GF-D8 (cell line): ENCODE data around the gene ASRGL1.
"Not testable (repeated sequence)": the region's sequence is repeated elsewhere in the genome, so short reads cannot be mapped to it uniquely, and the experiment has no call there.

Experiments
- DNase-seq: peaks from one replicate; lab custom pipeline; 2025; lab: John Stamatoyannopoulos, UW

The ASRGL1 gene

DNA sequence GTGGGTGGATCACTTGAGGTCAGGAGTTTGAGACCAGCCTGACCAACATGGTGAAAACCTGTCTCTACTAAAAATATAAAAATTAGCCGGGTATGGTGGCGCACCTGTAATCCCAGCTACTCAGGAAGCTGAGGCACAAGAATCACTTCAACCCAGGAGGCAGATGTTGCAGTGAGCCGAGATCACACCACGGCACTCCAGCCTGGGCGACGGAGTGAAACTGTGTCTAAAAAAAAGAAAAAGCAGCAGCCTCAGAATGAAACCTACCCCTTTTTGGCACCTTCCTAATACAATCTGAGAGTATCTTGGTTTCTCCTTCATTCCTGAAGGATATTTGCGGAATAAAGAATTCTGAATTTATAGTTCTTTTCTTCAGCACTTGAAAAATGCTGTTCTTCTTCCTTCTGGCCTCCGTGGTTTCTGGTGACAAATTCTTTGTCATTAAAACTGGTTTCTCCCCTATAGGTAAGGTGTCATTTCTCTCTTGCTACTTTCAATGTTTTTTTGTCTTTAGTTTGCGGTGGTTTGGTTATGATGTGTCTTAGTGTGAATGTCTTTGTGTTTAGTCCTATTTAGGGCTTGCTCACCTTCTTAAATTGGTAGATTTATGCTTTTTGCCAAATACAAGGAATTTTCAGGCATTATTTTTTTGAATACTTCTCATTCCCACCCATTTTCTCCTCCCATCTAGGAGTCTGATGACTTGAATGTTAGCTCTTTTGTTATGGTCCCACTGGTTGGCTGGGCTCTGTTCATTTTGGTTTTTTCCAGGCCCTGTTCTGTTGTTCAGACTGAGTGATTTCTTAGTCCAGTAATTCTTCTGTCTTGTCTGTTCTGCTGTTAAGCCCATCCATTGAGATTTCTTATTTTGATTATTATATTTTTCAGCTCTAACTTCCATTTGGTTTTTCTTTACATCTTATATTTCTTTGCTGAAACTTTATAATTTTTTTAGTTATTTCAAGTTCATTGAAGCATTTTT is 15.4 kb downstream of the ASRGL1 start:
- no peak for DNase-seq

GRCh38 chr11:62353841-62354240 is 16.6 kb downstream of the ASRGL1 start:
- DNase-seq = no peak

GRCh38 chr11:62358273-62358672 is 21.0 kb downstream of the ASRGL1 start:
- no peak for DNase-seq

GRCh38 chr11:62359475-62359874 is 22.2 kb downstream of the ASRGL1 start:
- DNase-seq = no peak

- DNase-seq = no peak
Measured at GRCh38 chr11:62360685-62361084, 23.4 kb downstream of the ASRGL1 start.

GRCh38 chr11:62368861-62369477 is 31.7 kb downstream of the ASRGL1 start:
- not testable (repeated sequence) for DNase-seq

GRCh38 chr11:62370743-62371440 is 33.6 kb downstream of the ASRGL1 start:
- peak; percentile 11 for DNase-seq

- DNase-seq = no peak
Measured at GRCh38 chr11:62372871-62373270, 35.6 kb downstream of the ASRGL1 start.

DNA sequence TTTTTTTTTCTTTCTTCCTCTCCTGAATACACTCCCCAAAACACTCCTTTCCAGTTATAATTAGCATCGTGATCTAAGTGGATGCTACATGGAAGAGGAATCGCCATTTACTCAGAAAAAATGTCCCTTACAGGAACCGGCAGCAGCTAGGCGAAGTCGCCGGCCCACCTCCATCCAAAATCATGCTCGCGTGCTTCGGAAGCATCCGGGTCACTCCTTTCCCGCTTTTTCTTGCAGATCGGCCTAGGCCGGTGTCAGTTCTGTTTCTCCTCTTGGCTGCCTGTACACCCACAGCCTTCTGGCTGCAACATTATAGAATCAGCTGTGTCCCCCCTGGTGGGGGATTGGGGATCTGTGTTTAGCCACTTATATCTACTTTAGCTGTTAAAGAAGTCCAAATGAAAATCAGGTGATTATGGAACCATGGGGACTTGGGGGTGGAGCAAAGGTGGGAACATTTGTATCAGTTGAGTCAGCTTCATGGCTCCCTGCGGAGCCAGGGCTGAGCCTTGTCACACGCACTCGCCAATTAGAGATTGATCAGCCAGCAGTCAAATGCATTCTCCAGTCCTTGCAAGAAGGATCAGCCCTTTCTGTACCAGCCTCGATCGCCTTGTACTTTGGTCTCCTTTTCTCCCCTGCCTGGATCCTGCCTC is 36.3 kb downstream of the ASRGL1 start:
- no peak for DNase-seq

GRCh38 chr11:62374801-62375200 is 37.6 kb downstream of the ASRGL1 start:
- DNase-seq = no peak

- peak; percentile 10 for DNase-seq
Measured at GRCh38 chr11:62378459-62379063, 41.3 kb downstream of the ASRGL1 start.

DNA sequence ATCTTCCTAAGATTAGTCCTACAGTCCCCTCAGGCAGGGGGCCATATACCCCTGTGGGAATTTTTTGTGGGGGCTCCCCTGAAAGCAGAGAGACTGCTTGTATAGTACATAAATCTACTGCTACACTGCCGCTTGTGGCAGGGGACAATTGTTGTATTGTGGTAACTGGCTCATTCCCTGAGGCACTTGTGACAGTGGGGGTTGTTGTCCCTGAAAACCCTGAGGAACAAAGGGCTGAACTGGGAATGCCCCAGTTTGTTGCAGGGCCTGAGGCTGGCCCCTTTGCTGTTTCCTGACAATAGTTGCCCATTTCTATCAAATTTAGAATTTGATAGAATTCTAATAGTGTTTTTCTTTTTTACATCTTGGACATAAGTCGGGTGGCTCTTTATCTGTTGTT is 42.3 kb downstream of the ASRGL1 start:
- DNase-seq = not testable (repeated sequence)

- peak; percentile 14 for DNase-seq
Measured at GRCh38 chr11:62380821-62381245, 43.6 kb downstream of the ASRGL1 start.

DNA sequence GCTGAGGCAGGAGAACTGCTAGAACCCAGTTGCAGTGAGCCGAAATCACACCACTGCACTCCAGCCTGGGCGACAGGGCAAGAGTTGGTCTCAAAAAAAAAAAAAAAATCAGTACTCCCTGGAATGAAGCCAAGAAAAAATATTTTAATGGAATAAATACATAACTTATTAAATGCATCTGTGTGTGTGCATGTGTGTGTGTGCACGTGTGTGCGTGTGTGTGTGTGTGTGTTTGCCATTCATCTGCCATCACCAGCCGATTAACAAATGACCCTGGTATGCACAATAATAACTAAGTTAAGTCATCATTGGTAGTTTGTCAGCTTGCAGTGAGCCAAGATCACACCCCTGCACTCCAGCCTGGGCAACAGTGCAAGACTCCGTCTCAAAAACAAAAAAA is 46.6 kb downstream of the ASRGL1 start:
- DNase-seq = no peak

- not testable (repeated sequence) for DNase-seq
Measured at GRCh38 chr11:62386083-62386482, 48.8 kb downstream of the ASRGL1 start.

GRCh38 chr11:62387381-62387780 is 50.1 kb downstream of the ASRGL1 start:
- no peak for DNase-seq

DNA sequence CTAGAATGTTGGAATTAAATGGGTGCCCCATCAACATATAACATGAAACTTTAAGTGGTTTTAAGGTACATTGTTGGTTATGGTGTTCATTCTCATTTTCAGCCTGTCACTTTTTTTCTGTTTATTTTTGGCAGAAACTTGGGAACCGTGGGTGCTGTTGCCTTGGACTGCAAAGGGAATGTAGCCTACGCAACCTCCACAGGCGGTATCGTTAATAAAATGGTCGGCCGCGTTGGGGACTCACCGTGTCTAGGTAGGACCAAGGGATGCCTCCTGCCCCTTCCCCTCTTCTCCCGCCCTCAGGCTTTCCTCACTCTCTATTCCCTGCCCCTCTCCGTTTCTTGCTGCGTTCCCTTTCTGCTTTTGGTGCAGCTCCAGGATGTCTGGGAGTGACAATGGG is 51.8 kb downstream of the ASRGL1 start:
- no peak for DNase-seq

GRCh38 chr11:62390237-62390636 is 53.0 kb downstream of the ASRGL1 start:
- DNase-seq = no peak

DNA sequence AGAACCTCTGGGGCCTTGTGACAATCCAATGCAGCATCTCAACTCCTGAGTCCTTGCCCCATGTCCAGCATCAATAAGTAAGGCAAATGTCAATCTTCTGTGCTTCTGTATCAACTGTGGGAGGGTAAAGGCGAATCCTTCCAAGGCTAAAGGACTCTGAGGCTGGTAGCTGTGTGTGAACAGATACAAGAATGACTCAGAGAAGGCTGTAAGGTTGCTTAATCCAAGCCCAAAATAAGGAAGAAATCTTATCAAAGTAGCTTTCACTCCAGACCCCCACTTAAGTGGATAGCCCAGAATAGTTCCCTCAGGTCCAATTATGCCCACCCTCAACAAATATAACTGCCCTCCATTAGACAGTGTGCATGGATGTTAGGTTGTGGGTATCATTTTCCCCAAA is 53.5 kb downstream of the ASRGL1 start:
- DNase-seq = no peak

DNA sequence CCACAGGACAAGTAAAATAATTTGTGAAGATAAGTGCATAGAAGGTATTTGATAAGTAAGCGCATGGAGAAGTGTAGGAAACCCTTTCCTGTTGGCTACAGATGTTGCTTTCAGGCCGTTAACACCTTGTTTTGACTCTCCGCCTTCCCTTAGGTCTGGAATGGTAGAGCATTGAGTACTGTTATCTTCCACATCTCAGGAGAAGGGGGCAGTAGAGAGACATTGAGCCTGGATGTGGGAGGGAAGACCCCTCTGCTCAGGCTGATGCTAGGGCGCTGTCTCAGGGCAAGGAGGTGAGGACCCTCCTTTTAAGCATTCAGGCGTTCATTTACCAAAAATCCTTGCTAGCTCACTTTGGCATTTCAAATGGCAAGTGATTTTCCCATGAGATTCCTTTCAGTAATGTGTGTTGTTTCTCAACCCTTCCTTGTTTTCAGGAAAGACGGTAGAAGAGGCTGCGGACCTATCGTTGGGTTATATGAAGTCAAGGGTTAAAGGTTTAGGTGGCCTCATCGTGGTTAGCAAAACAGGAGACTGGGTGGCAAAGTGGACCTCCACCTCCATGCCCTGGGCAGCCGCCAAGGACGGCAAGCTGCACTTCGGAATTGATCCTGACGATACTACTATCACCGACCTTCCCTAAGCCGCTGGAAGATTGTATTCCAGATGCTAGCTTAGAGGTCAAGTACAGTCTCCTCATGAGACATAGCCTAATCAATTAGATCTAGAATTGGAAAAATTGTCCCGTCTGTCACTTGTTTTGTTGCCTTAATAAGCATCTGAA is 54.6 kb downstream of the ASRGL1 start:
- DNase-seq = no peak

- DNase-seq = no peak
Measured at GRCh38 chr11:62392506-62392905, 55.3 kb downstream of the ASRGL1 start.
